Liver (tissue), 9 donors: Measurements from ENCODE around the gene CHD1. TPM values are rescaled to one million over a fixed set of nuclear protein-coding genes. Genes with fewer than 3 reads are reported as not detected.

ENCODE experiments used
- DNase-seq: peaks from one replicate; pipeline ENCODE4 v3.0.0-alpha.2; 2017; ENCODE audit warnings: low spot score
- H3K27ac ChIP-seq, 2 donors: one replicate each; pipeline ENCODE4 v1.7.0; 2013; ENCODE audit warnings: inconsistent platforms in 2 of 2, low read length in 2 of 2, control low read depth in 1 of 2, low read depth in 1 of 2, mild to moderate bottlenecking in 1 of 2
- H3K27me3 ChIP-seq, 4 donors: one replicate each; pipeline versions ENCODE4 v1.6.1 to v1.7.0; 2013; ENCODE audit warnings: low read length in 3 of 4, inconsistent platforms in 1 of 4, mild to moderate bottlenecking in 1 of 4, moderate library complexity in 1 of 4; ENCODE audit not compliant: control insufficient read depth in 4 of 4, insufficient read depth in 4 of 4
- H3K36me3 ChIP-seq, 4 donors: one replicate each; pipeline versions ENCODE4 v1.6.1 to v1.7.0; 2013; ENCODE audit warnings: low read length in 3 of 4, mild to moderate bottlenecking in 3 of 4, low read depth in 1 of 4, moderate library complexity in 1 of 4; ENCODE audit not compliant: control insufficient read depth in 4 of 4, insufficient read depth in 3 of 4
- H3K4me1 ChIP-seq, 4 donors: one replicate each; pipeline versions ENCODE4 v1.6.1 to v1.7.0; 2013; ENCODE audit warnings: low read length in 3 of 4, mild to moderate bottlenecking in 3 of 4, moderate library complexity in 1 of 4; ENCODE audit not compliant: control insufficient read depth in 4 of 4, insufficient read depth in 4 of 4
- H3K4me3 ChIP-seq, 3 donors: one replicate each; pipeline versions ENCODE4 v1.6.1 to v1.7.0; 2013; ENCODE audit warnings: low read length in 3 of 3, control low read depth in 1 of 3, low read depth in 1 of 3, mild to moderate bottlenecking in 1 of 3
- H3K9ac ChIP-seq, 2 donors: one replicate each; pipeline ENCODE4 v1.7.0; 2013; ENCODE audit warnings: low read length in 2 of 2, mild to moderate bottlenecking in 2 of 2, moderate library complexity in 2 of 2, control low read depth in 1 of 2, low read depth in 1 of 2
- H3K9me3 ChIP-seq, 4 donors: one replicate each; pipeline versions ENCODE4 v1.6.1 to v1.7.0; 2013; ENCODE audit warnings: low read length in 3 of 4; ENCODE audit not compliant: control insufficient read depth in 4 of 4
- ATF3 ChIP-seq: IDR thresholded peaks from 2 replicates; pipeline ENCODE4 v1.6.1; 2016; ENCODE audit warnings: antibody characterized with exemption
- CTCF ChIP-seq: fragments of 150-350 bp; IDR thresholded peaks from 2 replicates; pipeline ENCODE4 v1.5.1; 2017; ENCODE audit warnings: improper control_type of control experiment, low read depth, low read length; ENCODE audit not compliant: missing input control
- EGR1 ChIP-seq, 2 donors: IDR thresholded peaks; 2 replicates each; pipeline ENCODE4 v1.6.1; 2016 to 2018; ENCODE audit warnings: antibody characterized with exemption in 2 of 2, low read depth in 2 of 2
- FOXA1 ChIP-seq: IDR thresholded peaks from 2 replicates; pipeline ENCODE4 v1.6.1; 2016; ENCODE audit warnings: antibody characterized with exemption
- FOXA2 ChIP-seq: IDR thresholded peaks from 2 replicates; pipeline ENCODE4 v1.6.1; 2016; ENCODE audit warnings: antibody characterized with exemption
- GABPA ChIP-seq, 2 donors: IDR thresholded peaks in 1 of 2; conservative IDR thresholded peaks in 1 of 2; 2 replicates each; pipeline ENCODE4 v1.6.1; 2016; ENCODE audit warnings: antibody characterized with exemption in 2 of 2, mild to moderate bottlenecking in 1 of 2, moderate library complexity in 1 of 2
- HNF4A ChIP-seq, 2 donors: conservative IDR thresholded peaks; 2 replicates each; pipeline ENCODE4 v1.6.1; 2016; ENCODE audit warnings: antibody characterized with exemption in 2 of 2, mild to moderate bottlenecking in 2 of 2
- HNF4G ChIP-seq: IDR thresholded peaks from 2 replicates; pipeline ENCODE4 v1.6.1; 2016; ENCODE audit warnings: antibody characterized with exemption
- JUND ChIP-seq, 2 donors: IDR thresholded peaks; 2 replicates each; pipeline ENCODE4 v1.6.1; 2016; ENCODE audit warnings: antibody characterized with exemption in 2 of 2
- MAX ChIP-seq: IDR thresholded peaks from 2 replicates; pipeline ENCODE4 v1.6.1; 2016; ENCODE audit warnings: antibody characterized with exemption
- NR2F2 ChIP-seq: IDR thresholded peaks from 2 replicates; pipeline ENCODE4 v1.6.1; 2016; ENCODE audit warnings: antibody characterized with exemption
- RAD21 ChIP-seq, 2 donors: IDR thresholded peaks; 2 replicates each; pipeline ENCODE4 v1.6.1; 2016; ENCODE audit warnings: antibody characterized with exemption in 2 of 2, mild to moderate bottlenecking in 2 of 2
- REST ChIP-seq: IDR thresholded peaks from 2 replicates; pipeline ENCODE4 v1.6.1; 2016; ENCODE audit warnings: antibody characterized with exemption, mild to moderate bottlenecking
- RXRA ChIP-seq, 2 donors: IDR thresholded peaks; 2 replicates each; pipeline ENCODE4 v1.6.1; 2017 to 2018; ENCODE audit warnings: antibody characterized with exemption in 2 of 2, mild to moderate bottlenecking in 1 of 2
- SP1 ChIP-seq: IDR thresholded peaks from 2 replicates; pipeline ENCODE4 v1.6.1; 2018; ENCODE audit warnings: antibody characterized with exemption, mild to moderate bottlenecking
- TAF1 ChIP-seq: conservative IDR thresholded peaks from 2 replicates; pipeline ENCODE4 v1.6.1; 2016; ENCODE audit warnings: antibody characterized with exemption, mild to moderate bottlenecking
- YY1 ChIP-seq: IDR thresholded peaks from 2 replicates; pipeline ENCODE4 v1.6.1; 2016; ENCODE audit warnings: antibody characterized with exemption, mild to moderate bottlenecking
- ZBTB33 ChIP-seq: IDR thresholded peaks from 2 replicates; pipeline ENCODE4 v1.6.1; 2016; ENCODE audit warnings: antibody characterized with exemption
- WGBS: extraction: QIAGEN DNeasy Blood & Tissue Kit; methylation state at CpG from one replicate; pipeline ENCODE4 v1.1.7; 2013; 5-methylcytosine and 5-hydroxymethylcytosine counted together
- polyA plus RNA-seq, 2 donors: library from polyadenylated mRNA; stranded (reverse) in 1 of 2; unstranded in 1 of 2; fragments of 200-250 nt in 1 of 2; fragments of >200 nt in 1 of 2; fragmentation: Nextera tagmentation in 1 of 2; extraction: Ambion mirVana in 1 of 2; gene quantifications; one replicate each; pipeline versions ENCODE4 v1.2.1 to v1.2.3, GENCODE V29; 2013 to 2015
- total RNA-seq, 2 donors: library from RNA; depleted of rRNA; stranded (reverse); fragments of >200 nt; gene quantifications; one replicate each; pipeline ENCODE4 v1.2.3, GENCODE V29; 2014
- donor health status: healthy.
- donor health status: healthy.
- donor health status: healthy.
- donor health status: healthy.
- donor health status: healthy.

The CHD1 gene
- total and polyA plus RNA-seq, 4 donors, result 5.1 to 44.8 (median 25.4) TPM

- Histone ChIP-seq H3K27ac (no peak overlapping the region), H3K9ac (no peak overlapping the region), H3K9me3 (no peaks in the 10 kb centered on the region), H3K4me3 (no peak overlapping the region), H3K4me1 (no peaks in the 10 kb centered on the region), H3K36me3 (peaks cover 13 to 51% (median 47%) of the 10 kb centered on the region in 4 donors), H3K27me3 (no peaks in the 10 kb centered on the region)
- no peak for DNase-seq
- WGBS, result 91% methylated on average over 1 of the region's 1 CpG
- peak in 1 of 2 donors; percentile 17 for TF ChIP-seq JUND (IDR thresholded peaks at IDR 0.05)
- TF ChIP-seq RAD21 (IDR thresholded peaks at IDR 0.05), result no peak
Observed at GRCh38 chr5:98902733-98903132, 26.1 kb downstream of the CHD1 start.

- Histone ChIP-seq H3K27ac (no peak overlapping the region), H3K9me3 (no peaks in the 10 kb centered on the region), H3K27me3 (no peaks in the 10 kb centered on the region), H3K9ac (no peak overlapping the region), H3K4me1 (no peaks in the 10 kb centered on the region), H3K4me3 (no peak overlapping the region), H3K36me3 (peaks cover 12 to 78% (median 69%) of the 10 kb centered on the region in 4 donors)
- TF ChIP-seq CTCF (no peak), RAD21 (IDR thresholded peaks at IDR 0.05) (no peak), SP1 (no peak), TAF1 (no peak), GABPA (IDR thresholded peaks at IDR 0.05 in 1 of 2, conservative IDR thresholded peaks at IDR 0.05 in 1 of 2) (no peak), ATF3 (no peak), YY1 (no peak), FOXA1 (no peak), RXRA (IDR thresholded peaks at IDR 0.05) (no peak), NR2F2 (no peak), FOXA2 (no peak), ZBTB33 (no peak), MAX (no peak), HNF4G (no peak), EGR1 (IDR thresholded peaks at IDR 0.05; ENCODE audit: low read depth in 2 of 2) (no peak), JUND (IDR thresholded peaks at IDR 0.05) (no peak), HNF4A (conservative IDR thresholded peaks at IDR 0.05) (no peak), REST (no peak)
- no peak for DNase-seq
Observed at GRCh38 chr5:98899456-98899855, 29.4 kb downstream of the CHD1 start.
